Suppressor macrophage treated with lipopolysaccharide for 1 hour (primary cell): Measurements from ENCODE around the gene SIK3.

Experiments
- DNase-seq, 3 donors: peaks; one replicate each; pipeline ENCODE4 v3.0.0-alpha.2; 2020 to 2022

SIK3 gene

GRCh38 chr11:116859175-116859574 is 239.1 kb downstream of the SIK3 start:
- no peak for DNase-seq

- no peak for DNase-seq
These were observed 240.3 kb downstream of the SIK3 start for GRCh38 chr11:116857936-116858335.

GRCh38 chr11:116857316-116857715 is 240.9 kb downstream of the SIK3 start:
- DNase-seq: no peak

- DNase-seq: no peak
These were observed 241.8 kb downstream of the SIK3 start for GRCh38 chr11:116856423-116856822.

- DNase-seq: no peak
These were observed 242.8 kb downstream of the SIK3 start for GRCh38 chr11:116855413-116855812.

GRCh38 chr11:116853461-116854073 is 244.7 kb downstream of the SIK3 start:
- peak; percentile 85 to 96 (median 93) for DNase-seq

- DNase-seq: peak; percentile 23 to 76 (median 52)
These were observed 245.8 kb downstream of the SIK3 start for GRCh38 chr11:116852261-116853031.

GRCh38 chr11:116851626-116852025 is 246.6 kb downstream of the SIK3 start:
- DNase-seq: peak; percentile 79 to 87 (median 79)

GRCh38 chr11:116849486-116849885 is 248.7 kb downstream of the SIK3 start:
- DNase-seq: no peak

GRCh38 chr11:116849060-116849459 is 249.2 kb downstream of the SIK3 start:
- no peak for DNase-seq

- no peak for DNase-seq
These were observed 250.6 kb downstream of the SIK3 start for GRCh38 chr11:116847612-116848011.

GRCh38 chr11:116844722-116845121 is 253.5 kb downstream of the SIK3 start:
- no peak for DNase-seq

GRCh38 chr11:116843661-116844060 is 254.6 kb downstream of the SIK3 start:
- DNase-seq: no peak

GRCh38 chr11:116842909-116843308 is 255.3 kb downstream of the SIK3 start:
- DNase-seq: no peak

GRCh38 chr11:116842117-116842516 is 256.1 kb downstream of the SIK3 start:
- no peak for DNase-seq

GRCh38 chr11:116840746-116841296 is 257.4 kb downstream of the SIK3 start:
- DNase-seq: no peak

GRCh38 chr11:116840224-116840745 is 257.9 kb downstream of the SIK3 start:
- no peak for DNase-seq

GRCh38 chr11:116838321-116839084 is 259.7 kb downstream of the SIK3 start:
- DNase-seq: no peak

- DNase-seq: no peak
These were observed 260.8 kb downstream of the SIK3 start, which contains the start of gene APOA1 for GRCh38 chr11:116837231-116838091. APOA1 (minus strand) TSS chr11:116837622; CDS start chr11:116837387, 235 bp downstream.

GRCh38 chr11:116836632-116836991 is 261.6 kb downstream of the SIK3 start:
- no peak for DNase-seq

- peak; percentile 63 to 81 (median 71) for DNase-seq
These were observed 262.2 kb downstream of the SIK3 start for GRCh38 chr11:116835791-116836631.
